HepG2 (cell line): ENCODE results near the gene CCDC9B. TPM values are rescaled to one million over a fixed set of nuclear protein-coding genes. Genes with fewer than 3 reads are reported as not detected.
A peak's percentile ranks its signal among the peaks of the same experiment; 100 is the strongest.

Source experiments
- ATF5 ChIP-seq: sonication (generic); formaldehyde crosslinking; IDR thresholded peaks from 2 replicates; pipeline ENCODE4 v1.4.0; 2020; ENCODE audit warnings: mild to moderate bottlenecking, low read depth, missing genetic modification reagents
- ATRX ChIP-seq: sonication (generic); formaldehyde crosslinking; IDR thresholded peaks from 2 replicates; pipeline ENCODE4 v1.4.0; 2020; ENCODE audit warnings: missing genetic modification reagents, borderline replicate concordance
- ETS1 ChIP-seq: sonication (generic); formaldehyde crosslinking; IDR thresholded peaks from 2 replicates; pipeline ENCODE4 v1.4.0; 2020; ENCODE audit warnings: missing genetic modification reagents
- FOXK1 ChIP-seq: sonication (generic); formaldehyde crosslinking; IDR thresholded peaks from 2 replicates; pipeline ENCODE4 v1.4.0; 2020; ENCODE audit warnings: low read depth, missing genetic modification reagents, borderline replicate concordance
- SATB2 ChIP-seq: sonication (generic); formaldehyde crosslinking; IDR thresholded peaks from 2 replicates; pipeline ENCODE4 v1.5.0; 2020; ENCODE audit warnings: missing genetic modification reagents
- TCF12 ChIP-seq, 2 experiments: fragments of 450-650 bp in 1 of 2; sonication (generic) in 1 of 2; formaldehyde crosslinking in 1 of 2; IDR thresholded peaks; 2 replicates each; pipeline versions ENCODE4 v1.6.1 to v1.8.0; 2017 to 2022; ENCODE audit warnings: antibody characterized with exemption in 1 of 2, mild to moderate bottlenecking in 1 of 2, missing genetic modification reagents in 1 of 2, moderate library complexity in 1 of 2
- THRA ChIP-seq: sonication (generic); formaldehyde crosslinking; IDR thresholded peaks from 2 replicates; pipeline ENCODE4 v1.4.0; 2020; ENCODE audit warnings: missing genetic modification reagents, borderline replicate concordance
- ZMAT3 ChIP-seq: sonication (generic); formaldehyde crosslinking; conservative IDR thresholded peaks from 2 replicates; pipeline ENCODE4 v1.7.0; 2021; ENCODE audit warnings: missing genetic modification reagents
- ZNF335 ChIP-seq: sonication (generic); formaldehyde crosslinking; IDR thresholded peaks from 2 replicates; pipeline ENCODE4 v1.4.0; 2020; ENCODE audit warnings: missing genetic modification reagents
- ZNF343 ChIP-seq: sonication (generic); formaldehyde crosslinking; IDR thresholded peaks from 2 replicates; pipeline ENCODE4 v1.4.0; 2020; ENCODE audit warnings: mild to moderate bottlenecking, missing genetic modification reagents
- ZNF44 ChIP-seq: sonication (generic); formaldehyde crosslinking; IDR thresholded peaks from 2 replicates; pipeline ENCODE4 v1.5.1; 2020; ENCODE audit warnings: mild to moderate bottlenecking, missing genetic modification reagents
- ZNF460 ChIP-seq: sonication (generic); formaldehyde crosslinking; IDR thresholded peaks from 2 replicates; pipeline ENCODE4 v1.5.1; 2020; ENCODE audit warnings: missing genetic modification reagents, mild to moderate bottlenecking, borderline replicate concordance
- ZNF687 ChIP-seq: sonication (generic); formaldehyde crosslinking; IDR thresholded peaks from 2 replicates; pipeline ENCODE4 v1.5.1; 2020; ENCODE audit warnings: mild to moderate bottlenecking, missing genetic modification reagents, moderate library complexity
- ZNF770 ChIP-seq: sonication (generic); formaldehyde crosslinking; IDR thresholded peaks from 2 replicates; pipeline ENCODE4 v1.5.0; 2020; ENCODE audit warnings: mild to moderate bottlenecking, missing genetic modification reagents
- polyA plus RNA-seq, 8 experiments: library from polyadenylated mRNA; depleted of rRNA in 3 of 8; stranded (reverse) in 7 of 8; unstranded in 1 of 8; fragments of >200 nt; fragmentation: Illumina TruSeq in 4 of 8; extraction: Trizol in 4 of 8; gene quantifications; 2 replicates each; pipeline versions ENCODE4 v1.2.1 to v1.2.3, GENCODE V29; 2011 to 2016; ENCODE audit warnings: low read depth in 4 of 8, missing spikeins in 1 of 8, mixed read lengths in 1 of 8; ENCODE audit not compliant: insufficient read depth in 1 of 8
- total RNA-seq, 5 experiments: library from RNA; depleted of rRNA; stranded (reverse); fragments of >200 nt; fragmentation: Illumina TruSeq; extraction: Trizol; gene quantifications; 2 replicates each; pipeline ENCODE4 v1.2.3, GENCODE V29; 2016; ENCODE audit warnings: low read depth in 1 of 5

CCDC9B gene
- total and polyA plus RNA-seq, 2 of the 13 experiments (the other 11 are each of a cell fraction or from before 2014, with no cell fraction given) = 0.98 to 1.6 TPM

- TF ChIP-seq ATF5 (no peak), ETS1 (CRISPR knock-in tag) (no peak), ZNF687 (CRISPR knock-in tag) (no peak), ZNF335 (no peak), SATB2 (CRISPR knock-in tag) (no peak), ZNF460 (peak; percentile 49; the same call in 1 of the 2 replicates), FOXK1 (no peak), ZNF44 (no peak), ZNF343 (no peak), ZMAT3 (CRISPR knock-in tag) (no peak), THRA (CRISPR knock-in tag) (no peak), TCF12 (IDR thresholded peaks at IDR 0.05) (no peak), TCF12 (CRISPR knock-in tag; IDR thresholded peaks at IDR 0.05) (no peak), ATRX (CRISPR knock-in tag) (no peak), ZNF770 (CRISPR knock-in tag) (no peak)
Observed at GRCh38 chr15:40388941-40389823, 48.4 kb upstream of the CCDC9B start (continued).
